ENCODE results near the gene SLC16A11. TPM values are rescaled to one million over a fixed set of nuclear protein-coding genes. Genes with fewer than 3 reads are reported as not detected.

SLC16A11 gene
- total RNA-seq, 1 donor from 2014 or later, result 0.47 TPM

DNA sequence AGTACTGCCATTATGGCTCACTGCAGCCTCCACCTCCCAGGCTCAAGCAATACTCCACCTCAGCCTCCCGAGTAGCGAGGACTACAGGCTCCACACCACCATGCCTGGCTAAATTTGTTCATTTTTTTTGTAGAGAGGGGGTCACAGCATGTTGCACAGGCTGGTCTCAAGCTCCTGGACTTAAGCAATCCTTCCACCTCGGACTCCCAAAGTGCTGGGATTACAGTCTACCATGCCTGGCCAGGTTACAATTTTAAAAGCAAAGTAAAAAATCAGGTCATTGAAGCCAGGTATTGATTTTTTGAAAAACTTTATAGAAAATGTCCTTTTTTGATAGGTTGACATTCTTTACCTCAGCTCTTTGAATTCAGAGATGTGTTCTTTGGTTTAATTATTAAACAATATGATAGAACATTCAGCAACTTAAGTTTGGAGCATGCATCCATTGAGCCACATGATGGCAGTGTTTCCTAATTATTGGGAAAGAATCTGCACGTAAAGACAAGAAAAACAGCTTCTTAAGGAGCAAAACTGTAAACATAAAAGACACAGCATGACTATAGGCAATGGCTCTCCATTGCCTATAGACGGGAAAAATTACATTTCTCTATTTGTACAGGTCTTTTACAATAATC is 1.7 kb upstream of the SLC16A11 start:
- no peaks in the 10 kb centered on the region for H3K36me3 Mint-ChIP-seq (ENCODE audit: low read depth)
- H3K9me3 Mint-ChIP-seq (ENCODE audit: low read depth), result no peaks in the 10 kb centered on the region
- no peak overlapping the region for H3K27ac Mint-ChIP-seq (ENCODE audit: unreplicated experiment)
- DNase-seq (ENCODE audit: low spot score), result no peak
- peaks cover 6% of the 10 kb centered on the region for H3K27me3 Mint-ChIP-seq (ENCODE audit: low read depth)
- H3K4me1 Mint-ChIP-seq (ENCODE audit: low read depth), result peaks cover 26% of the 10 kb centered on the region
- no peak overlapping the region for H3K4me3 Mint-ChIP-seq (ENCODE audit: unreplicated experiment)
- TF ChIP-seq, protein P1, sequence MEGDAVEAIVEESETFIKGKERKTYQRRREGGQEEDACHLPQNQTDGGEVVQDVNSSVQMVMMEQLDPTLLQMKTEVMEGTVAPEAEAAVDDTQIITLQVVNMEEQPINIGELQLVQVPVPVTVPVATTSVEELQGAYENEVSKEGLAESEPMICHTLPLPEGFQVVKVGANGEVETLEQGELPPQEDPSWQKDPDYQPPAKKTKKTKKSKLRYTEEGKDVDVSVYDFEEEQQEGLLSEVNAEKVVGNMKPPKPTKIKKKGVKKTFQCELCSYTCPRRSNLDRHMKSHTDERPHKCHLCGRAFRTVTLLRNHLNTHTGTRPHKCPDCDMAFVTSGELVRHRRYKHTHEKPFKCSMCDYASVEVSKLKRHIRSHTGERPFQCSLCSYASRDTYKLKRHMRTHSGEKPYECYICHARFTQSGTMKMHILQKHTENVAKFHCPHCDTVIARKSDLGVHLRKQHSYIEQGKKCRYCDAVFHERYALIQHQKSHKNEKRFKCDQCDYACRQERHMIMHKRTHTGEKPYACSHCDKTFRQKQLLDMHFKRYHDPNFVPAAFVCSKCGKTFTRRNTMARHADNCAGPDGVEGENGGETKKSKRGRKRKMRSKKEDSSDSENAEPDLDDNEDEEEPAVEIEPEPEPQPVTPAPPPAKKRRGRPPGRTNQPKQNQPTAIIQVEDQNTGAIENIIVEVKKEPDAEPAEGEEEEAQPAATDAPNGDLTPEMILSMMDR (IDR thresholded peaks at IDR 0.05), result peak; percentile 96

DNA sequence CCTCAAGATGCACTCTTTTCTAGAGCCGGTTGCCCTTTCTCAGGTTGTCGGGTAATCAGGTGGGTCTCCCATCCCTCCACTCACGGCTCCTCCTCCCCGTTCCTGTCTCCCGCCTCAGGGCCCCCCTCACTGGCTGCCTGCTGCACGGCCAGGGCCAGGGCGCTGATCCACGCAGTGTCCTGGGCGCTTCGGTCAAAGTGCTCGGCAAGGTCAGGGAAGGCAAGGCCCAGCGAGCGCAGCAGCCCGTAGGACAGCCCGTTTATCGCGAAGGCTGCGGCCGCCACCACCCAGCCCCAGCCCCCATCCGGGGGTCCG is 753 bp downstream of the SLC16A11 start:
- H3K27me3 Mint-ChIP-seq (ENCODE audit: low read depth), result peaks cover 6% of the 10 kb centered on the region
- H3K27ac Mint-ChIP-seq (ENCODE audit: unreplicated experiment), result no peak overlapping the region
- H3K36me3 Mint-ChIP-seq (ENCODE audit: low read depth), result no peaks in the 10 kb centered on the region
- peaks cover 20% of the 10 kb centered on the region for H3K4me1 Mint-ChIP-seq (ENCODE audit: low read depth)
- TF ChIP-seq, protein P1 (IDR thresholded peaks at IDR 0.05), result no peak
- peak overlapping the region; percentile 63 for H3K4me3 Mint-ChIP-seq (ENCODE audit: unreplicated experiment)
- no peak for DNase-seq (ENCODE audit: low spot score)
- H3K9me3 Mint-ChIP-seq (ENCODE audit: low read depth), result no peaks in the 10 kb centered on the region

DNA sequence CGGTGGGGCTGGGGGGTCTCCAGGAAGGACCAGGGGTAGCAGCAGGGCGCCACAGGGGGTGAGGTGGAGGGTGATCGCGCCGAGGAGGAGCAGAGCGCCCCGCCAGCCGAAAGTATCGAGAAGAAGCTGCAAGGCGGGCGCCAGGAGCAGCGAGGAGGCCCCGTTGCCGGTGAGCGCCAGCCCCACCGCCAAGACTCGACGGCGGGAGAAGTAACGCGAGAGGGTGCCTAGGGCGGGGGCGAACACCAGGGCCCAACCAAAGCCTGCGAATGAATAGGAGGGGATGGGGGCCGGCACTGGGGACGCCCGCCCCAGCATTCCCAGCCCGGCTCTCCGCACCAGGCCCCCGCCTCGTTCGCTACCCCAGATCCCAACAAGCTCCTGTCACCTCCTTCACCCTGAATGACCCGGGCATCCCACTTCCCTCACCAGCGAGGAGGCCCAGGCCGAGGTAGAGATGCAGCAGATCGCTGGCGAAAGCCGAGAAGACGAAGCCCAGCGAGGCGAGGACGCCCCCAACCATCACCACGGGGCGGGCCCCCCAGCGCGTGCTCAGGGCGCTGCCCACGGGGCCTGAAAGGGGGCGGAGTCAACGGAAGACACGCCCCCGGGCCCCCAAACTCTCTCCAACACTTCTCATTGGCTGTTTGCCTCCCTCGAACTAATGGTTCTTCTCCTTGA is 1.3 kb downstream of the SLC16A11 start:
- no peak for DNase-seq (ENCODE audit: low spot score)
- Mint-ChIP-seq H3K9me3 (ENCODE audit: low read depth) (no peaks in the 10 kb centered on the region), H3K4me1 (ENCODE audit: low read depth) (peaks cover 20% of the 10 kb centered on the region), H3K36me3 (ENCODE audit: low read depth) (no peaks in the 10 kb centered on the region), H3K27ac (ENCODE audit: unreplicated experiment) (no peak overlapping the region), H3K27me3 (ENCODE audit: low read depth) (peaks cover 6% of the 10 kb centered on the region), H3K4me3 (ENCODE audit: unreplicated experiment) (peak overlapping the region; percentile 63)
- TF ChIP-seq, protein P1 (IDR thresholded peaks at IDR 0.05), result no peak

DNA sequence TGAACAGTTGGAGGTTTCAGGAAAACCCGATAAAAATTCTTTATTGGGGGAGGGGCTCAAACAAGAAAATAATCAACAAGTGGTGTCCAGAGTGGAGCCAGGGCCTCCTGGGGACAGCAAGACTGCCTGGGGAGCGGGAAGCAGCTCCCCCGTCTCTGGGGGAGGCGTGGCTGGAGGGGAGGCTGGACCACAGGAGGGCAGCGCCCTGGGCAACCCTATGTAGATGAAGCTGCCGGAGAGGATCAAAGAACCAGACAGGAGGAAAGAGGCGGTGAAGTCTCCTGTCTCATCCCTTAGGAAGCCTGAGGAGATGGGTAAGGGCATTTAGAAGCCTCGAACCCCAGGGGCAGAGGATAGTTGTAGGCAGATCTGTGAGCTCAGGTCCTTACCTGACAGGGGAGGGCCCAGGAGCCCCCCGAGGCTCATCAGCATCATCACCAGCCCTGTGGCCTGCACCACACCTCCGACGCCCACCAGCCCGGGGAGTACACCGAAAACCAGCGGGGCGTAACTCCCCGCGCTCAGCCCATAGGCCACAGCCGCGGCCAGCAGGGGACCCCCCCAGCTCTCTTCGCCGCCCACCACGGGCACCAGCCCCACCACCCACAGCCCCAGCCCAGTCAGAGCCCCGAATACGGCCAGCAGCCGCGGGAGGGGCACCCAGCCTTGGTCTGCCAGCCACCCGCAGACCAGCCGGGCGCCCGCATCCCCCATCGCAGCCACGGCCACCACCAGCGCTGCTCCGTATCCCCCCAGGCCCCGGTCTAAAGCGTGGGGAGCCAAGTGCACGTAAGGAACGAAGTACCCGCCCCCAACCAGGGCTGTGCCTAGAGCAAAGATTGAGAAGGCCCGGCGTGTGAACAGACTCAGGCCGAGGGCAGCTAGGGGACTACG is 2.0 kb downstream of the SLC16A11 start:
- Mint-ChIP-seq H3K36me3 (ENCODE audit: low read depth) (no peaks in the 10 kb centered on the region), H3K4me3 (ENCODE audit: unreplicated experiment) (peak overlapping the region; percentile 57), H3K27me3 (ENCODE audit: low read depth) (peaks cover 4% of the 10 kb centered on the region), H3K27ac (ENCODE audit: unreplicated experiment) (no peak overlapping the region), H3K9me3 (ENCODE audit: low read depth) (no peaks in the 10 kb centered on the region), H3K4me1 (ENCODE audit: low read depth) (peaks cover 20% of the 10 kb centered on the region)
- TF ChIP-seq, protein P1 (IDR thresholded peaks at IDR 0.05), result no peak
- no peak for DNase-seq (ENCODE audit: low spot score)

DNA sequence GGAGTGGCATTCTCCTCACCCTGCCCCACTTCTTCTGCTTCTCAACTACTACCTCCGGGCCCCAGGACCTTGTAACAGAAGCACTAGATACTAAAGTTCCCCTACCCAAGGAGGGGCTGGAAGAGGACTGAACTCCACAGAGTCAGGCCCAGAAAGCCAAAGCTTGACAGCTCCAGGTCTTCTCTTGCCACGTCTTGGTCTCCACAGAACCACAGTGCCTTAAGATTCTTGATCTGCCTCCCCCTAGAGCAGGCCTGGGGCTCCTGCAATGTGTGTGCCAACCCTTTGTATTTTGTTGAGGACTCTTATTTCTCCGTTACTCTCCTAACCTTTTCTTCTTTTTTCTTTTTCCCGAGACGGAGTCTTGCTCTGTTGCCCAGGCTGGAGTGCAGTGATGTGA is 4.1 kb downstream of the SLC16A11 start:
- no peak overlapping the region for H3K4me3 Mint-ChIP-seq (ENCODE audit: unreplicated experiment)
- H3K4me1 Mint-ChIP-seq (ENCODE audit: low read depth), result peaks cover 26% of the 10 kb centered on the region
- TF ChIP-seq, protein P1 (IDR thresholded peaks at IDR 0.05), result no peak
- DNase-seq (ENCODE audit: low spot score), result no peak
- H3K36me3 Mint-ChIP-seq (ENCODE audit: low read depth), result no peaks in the 10 kb centered on the region
- no peak overlapping the region for H3K27ac Mint-ChIP-seq (ENCODE audit: unreplicated experiment)
- H3K9me3 Mint-ChIP-seq (ENCODE audit: low read depth), result no peaks in the 10 kb centered on the region
- no peaks in the 10 kb centered on the region for H3K27me3 Mint-ChIP-seq (ENCODE audit: low read depth)

All from chondrocyte (in vitro differentiated cells).